SKM-1 treated with dmso at 0.1 percent for 144 hours (cell line): Measurements from ENCODE around the gene SCAF8.
"Not testable (repeated sequence)": the region's sequence is repeated elsewhere in the genome, so short reads cannot be mapped to it uniquely, and the experiment has no call there.

Experiments
- DNase-seq: peaks from one replicate; lab custom pipeline; 2025; ENCODE audit not compliant: unreplicated experiment; lab: John Stamatoyannopoulos, UW

The SCAF8 gene

DNA sequence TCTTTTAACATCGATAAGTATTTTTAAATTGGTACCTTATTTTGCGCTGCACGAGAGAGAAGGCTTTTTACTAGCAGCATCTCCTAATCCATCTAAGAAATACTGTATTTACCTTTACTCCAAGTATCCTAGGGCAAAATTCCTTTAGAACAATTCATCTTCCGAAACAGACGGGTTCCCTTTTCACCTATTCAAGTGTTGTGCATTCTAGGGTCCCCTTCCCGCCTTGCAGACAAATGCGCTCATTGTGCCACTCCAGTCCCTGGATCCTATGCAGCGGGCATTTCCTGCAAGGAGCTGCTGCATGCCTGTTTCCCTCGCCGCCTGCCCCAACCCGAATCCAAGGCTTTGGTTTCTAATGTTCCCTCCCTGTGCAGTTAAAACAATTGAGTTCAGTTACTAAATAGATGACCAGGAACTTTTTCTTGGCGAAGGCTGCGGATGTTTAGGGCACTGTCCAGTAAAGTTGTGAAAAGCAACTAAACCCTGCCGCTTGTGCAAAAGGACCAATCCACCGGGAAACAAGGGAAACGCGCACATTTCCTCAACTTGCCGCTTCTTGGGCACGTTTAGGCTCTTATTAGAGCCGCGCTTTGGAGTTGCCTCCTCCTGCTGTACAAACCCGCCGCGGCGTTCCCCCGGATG is 556 bp upstream of the SCAF8 start:
- DNase-seq, result no peak

DNA sequence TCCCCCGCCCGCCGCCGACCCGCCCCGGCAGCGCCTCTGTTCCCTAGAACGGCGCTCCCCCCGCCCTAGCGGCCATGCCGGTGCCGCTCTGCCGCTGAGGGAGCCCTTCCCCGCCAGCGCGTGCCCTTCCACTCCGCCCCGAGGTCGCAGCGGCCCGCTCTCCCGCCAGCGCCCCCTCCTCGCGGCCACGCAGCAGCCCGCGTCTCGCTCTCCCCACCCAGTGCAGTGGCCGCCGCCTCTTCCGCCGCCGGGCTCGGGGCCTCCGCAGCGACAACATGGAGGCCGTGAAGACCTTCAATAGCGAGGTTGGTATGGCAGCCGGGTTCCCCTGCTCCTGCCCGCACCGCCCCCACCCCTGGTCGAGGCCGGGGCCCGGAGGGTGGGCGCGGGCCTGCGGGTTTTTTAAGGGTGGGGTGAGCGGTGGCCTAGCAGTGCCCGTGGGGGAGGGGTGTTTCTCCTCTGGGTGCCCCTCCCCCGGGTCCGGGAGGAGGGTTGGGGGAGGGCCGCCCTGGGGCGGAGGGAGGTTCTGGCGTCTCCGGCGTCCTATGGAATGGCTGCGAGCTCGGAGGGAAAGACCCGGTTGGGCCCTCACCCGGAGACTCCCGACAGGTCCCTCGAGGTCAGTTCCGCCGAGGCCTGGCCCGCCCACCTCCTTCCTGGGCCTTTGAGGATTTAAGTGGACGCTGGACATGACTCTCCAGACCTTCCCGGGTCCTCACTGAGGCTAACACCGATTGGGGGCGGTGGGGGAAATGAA is 588 bp downstream of the SCAF8 start:
- DNase-seq, result peak; percentile 91

DNA sequence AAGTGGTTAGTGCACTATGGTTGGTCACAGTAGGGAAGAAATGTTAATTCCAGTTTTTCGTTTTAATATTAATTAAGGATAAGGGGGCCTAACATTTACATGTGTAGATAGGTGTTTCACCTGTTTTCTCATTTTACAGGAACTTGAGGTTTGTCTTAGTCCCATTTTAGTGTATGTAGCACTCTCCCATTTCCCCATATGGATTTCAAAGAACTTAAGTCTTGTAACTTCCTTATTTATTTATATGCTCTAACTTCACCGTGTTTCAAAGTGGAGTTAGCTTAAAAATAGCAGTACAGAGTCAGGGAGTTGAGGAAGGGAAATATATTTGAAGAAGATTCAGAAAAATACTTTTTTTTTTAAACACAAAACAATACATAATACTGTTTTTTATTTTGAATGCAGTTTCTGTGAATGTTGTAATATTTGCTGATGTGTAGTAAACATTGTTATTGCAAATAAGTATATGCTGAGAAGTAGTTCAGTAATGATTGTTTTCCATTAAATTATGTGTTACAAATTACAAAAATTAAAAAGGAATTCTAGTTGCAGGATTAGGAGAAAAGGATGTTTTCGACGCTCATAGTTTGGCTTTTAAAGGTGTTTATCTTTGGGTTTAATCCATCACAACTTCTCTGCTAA is 3.5 kb downstream of the SCAF8 start:
- peak; percentile 54 for DNase-seq

DNA sequence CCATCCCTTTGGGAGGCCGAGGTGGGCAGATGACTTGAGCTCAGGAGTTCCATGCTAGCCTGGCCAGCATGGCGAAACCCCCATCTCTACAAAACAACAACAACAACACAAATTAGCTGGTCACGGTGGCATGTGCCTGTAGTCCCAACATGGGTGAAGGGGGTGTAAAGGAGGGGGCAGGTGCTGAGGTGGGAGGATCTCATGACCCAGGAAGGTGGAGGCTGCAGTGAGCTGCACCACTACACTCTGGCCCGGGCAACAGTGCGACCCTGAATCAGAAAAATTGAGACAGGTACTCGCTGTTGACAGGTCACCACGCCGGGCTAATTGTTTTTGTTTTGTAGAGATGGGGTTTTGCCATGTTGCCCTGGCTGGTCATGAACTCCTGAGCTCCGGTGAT is 4.2 kb downstream of the SCAF8 start:
- DNase-seq, result no peak

DNA sequence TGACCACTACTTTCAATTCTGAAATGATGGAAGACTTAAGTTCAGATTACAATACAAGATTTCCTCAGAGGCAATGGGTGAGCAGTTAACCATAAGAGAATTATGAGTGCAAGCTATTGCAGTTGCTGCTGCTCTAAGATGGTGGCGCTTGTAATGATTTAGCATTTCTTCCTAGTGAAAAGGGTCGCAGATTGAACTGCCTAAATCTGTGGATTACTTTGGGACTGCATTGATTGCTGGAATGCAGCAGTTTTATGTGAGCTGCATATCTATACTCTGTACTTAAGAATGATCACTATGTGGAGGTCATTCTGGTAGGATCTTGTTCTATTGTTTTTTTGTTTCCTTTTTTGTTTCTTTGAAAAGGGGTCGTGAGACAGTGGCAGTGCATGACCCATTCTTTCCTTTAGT is 5.3 kb downstream of the SCAF8 start:
- no peak for DNase-seq

DNA sequence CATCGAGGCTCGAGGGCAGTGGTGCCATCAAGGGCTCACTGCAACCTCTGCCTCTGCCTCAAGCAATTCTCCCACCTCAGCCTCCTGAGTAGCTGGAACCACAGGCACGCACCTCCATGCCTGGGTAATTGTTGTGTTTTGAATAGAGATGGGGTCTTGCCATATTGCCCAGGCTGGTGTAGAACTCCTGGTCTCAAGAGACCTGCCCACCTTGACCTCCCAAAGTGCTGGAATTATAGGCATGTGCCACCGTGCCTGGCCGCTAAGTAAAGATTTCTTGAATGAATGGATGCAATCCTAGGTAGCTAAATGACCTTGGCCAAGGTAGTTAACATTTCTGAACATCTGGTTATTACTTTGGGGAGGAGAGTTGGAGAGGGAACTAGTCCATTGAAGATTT is 7.4 kb downstream of the SCAF8 start:
- DNase-seq, result no peak

DNA sequence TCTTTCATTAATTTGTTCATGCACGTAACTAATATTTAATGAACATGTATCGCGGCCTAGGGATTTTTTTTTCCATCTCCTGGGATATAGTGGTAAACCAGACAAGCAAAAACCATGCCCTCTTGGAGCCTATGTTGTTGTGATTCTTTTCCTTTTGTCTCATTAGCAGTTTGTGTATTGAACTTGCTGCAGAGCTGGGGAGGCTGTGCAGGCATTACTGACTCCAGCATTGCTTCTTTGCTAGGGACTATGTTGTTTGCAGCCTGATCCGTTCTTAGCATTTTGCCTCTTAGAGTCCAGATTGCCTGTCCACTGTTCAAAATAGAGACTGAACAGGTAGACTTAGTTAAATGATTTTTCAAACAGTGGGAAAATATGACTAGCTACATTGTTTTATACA is 9.7 kb downstream of the SCAF8 start:
- no peak for DNase-seq

DNA sequence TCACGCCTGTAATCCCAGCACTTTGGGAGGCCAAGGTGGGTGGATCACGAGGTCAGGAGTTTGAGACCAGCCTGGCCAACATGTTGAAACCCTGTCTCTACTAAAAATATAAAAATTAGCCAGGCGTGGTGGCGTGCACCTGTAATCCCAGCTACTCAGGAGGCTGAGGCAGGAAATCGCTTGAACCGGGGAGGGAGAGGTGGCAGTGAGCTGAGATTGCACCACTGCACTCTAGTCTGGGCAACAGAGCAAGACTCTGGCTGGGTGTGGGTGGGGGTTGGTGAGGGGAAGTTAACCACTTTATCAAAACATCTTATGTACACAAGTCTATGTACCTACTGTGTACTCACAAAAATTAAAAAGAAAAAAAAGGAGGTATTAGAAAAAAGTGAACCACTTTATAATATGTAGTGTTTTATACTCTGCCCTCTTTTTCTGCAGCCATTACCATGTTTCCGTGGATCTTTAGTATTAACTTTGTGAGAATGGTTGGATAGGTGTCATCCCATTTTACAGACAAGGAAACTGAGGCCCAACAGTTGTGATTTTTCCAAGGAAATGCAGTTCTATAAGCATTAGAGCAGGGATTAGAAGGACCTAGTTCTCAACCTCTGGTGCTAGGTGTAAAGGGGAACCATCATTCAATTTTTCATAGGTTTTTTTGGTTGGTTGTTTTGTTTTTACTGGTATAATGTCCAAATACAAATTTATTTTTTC is 11.0 kb downstream of the SCAF8 start:
- DNase-seq, result not testable (repeated sequence)

DNA sequence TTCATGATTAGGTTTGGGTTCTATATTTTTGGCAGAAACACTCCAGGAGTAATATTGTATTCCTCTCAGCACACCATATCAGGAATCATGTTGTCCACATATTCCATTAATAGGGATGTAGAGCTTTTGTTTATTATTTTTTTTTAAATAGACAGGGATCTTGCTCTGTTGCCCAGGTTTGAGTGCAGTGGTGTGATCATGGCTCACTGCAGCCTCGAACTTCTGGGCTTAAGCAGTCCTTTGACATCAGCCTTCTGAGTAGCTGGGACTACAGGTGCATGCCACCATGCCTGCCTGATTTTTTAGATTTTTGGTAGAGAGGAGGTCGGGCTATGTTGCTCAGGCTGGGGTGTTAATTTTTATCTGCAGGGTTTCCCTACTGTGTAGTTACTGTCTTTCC is 12.0 kb downstream of the SCAF8 start:
- DNase-seq, result no peak

DNA sequence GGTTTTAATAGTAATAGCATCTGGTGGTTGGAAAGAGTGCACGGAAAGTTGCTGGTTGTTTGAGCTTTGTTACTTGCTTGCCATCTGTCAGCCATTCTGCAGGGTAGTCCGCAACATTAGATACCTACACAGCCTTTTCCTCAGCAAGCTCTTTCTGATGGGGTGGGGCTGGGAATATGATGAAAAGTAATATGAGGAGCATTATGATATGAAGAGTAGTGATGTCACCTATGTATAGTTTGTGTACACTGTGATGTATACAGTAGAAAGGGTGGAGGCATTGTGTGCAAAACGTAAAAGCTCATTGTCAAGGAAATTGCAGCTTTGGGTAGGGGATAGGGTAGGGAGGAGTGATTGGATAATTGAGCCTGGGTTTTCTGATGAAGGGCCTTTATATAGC is 16.1 kb downstream of the SCAF8 start:
- DNase-seq, result no peak

DNA sequence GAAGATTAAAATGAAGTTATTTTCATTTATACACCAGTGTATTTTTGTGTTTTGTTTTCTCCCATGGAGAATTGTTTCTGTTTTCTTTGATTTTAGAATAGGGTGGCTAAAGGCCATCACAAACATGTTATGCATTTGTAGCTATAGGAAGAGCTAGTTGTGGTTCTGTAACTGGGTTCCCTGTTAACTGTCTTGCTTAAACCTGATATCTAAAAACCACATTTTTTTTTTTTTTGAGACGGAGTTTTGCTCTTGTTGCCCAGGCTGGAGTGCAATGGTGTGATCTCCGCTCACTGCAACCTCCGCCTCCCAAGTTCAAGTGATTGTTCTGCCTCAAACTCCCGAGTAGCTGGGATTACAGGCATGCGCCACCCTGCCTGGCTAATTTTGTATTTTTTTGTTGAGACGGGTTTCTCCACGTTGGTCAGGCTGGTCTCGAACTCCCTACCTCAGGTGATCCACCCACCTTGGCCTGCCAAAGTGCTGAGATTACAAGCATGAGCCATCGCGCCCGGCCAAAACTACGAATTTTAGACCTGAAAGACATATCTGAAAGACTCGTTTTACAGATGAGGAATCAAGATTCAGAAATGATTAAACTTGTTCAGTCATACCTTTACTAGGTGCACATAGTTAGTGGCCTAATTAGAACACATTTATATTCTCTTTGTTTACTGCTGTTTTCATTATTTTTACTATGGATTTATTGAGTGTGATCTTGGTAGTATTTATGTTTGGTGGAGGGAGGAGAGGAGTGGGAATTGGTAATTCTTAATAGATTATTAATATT is 18.0 kb downstream of the SCAF8 start:
- DNase-seq, result no peak

DNA sequence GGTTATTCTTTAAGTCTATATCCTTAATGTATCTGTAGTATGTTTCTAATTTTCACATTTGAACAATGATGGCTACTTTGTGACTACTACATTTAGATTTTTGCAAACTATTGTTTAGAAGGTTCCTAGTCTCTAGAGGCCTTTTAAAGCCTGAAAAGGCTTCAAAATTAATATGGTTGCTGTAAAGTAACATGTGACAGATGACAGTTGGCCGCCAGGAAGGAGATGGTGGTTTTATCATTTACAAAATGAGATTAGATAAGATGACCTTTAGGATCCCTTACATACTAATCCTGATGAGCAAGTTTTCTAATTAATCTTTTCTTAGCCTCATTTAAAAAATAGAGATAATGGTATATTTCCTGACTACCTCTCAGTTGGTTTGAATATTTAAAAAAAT is 18.8 kb downstream of the SCAF8 start:
- DNase-seq, result no peak

DNA sequence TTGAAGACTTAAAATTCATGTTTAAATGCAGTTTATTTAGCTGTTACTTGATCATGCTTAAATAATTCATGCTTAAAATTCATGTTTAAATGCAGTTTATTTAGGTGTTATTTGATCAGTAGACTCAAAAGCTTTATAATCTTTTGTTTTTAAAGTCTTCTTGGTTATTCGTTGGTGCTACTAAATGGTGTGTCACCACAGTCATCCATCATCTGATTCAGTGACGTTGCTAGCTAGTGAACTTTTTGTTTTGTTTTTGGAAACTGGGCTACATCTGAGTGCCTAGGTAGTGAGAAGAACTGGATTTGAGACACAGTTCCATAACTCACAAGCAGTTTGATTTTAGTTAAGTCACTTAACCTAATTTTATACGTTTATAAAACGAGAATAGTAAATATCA is 20.9 kb downstream of the SCAF8 start:
- no peak for DNase-seq

DNA sequence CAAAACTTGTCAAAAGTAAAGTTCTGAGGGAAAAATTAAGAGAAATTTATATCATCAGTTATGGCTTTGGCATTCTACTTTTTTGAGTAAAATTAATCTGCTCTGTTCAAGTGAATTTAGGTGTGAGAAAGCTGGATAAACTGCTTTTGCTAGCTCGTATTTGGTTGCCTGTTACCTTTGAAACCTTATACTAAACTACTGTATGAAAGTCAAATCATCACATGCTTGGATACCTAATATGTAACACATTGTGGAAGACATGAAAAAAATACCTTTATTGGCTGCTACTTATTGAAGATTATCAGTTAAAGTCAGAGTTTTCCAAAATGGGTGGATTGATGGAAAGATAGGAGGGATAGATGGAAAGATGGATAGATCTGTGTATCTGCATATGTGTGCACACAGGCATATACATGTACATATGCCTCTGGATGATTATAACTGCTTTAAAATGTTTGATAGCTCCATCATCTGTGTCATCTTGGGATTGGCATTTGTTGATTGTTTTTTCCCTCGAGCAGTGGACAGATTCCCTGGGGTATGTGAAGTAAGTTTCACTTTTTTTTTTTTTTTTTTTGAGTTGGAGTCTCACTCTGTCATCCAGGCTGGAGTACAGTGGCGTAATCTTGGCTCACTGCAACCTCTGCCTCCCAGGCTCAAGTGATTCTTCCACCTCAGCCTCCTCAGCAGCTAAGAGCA is 24.3 kb downstream of the SCAF8 start:
- no peak for DNase-seq

DNA sequence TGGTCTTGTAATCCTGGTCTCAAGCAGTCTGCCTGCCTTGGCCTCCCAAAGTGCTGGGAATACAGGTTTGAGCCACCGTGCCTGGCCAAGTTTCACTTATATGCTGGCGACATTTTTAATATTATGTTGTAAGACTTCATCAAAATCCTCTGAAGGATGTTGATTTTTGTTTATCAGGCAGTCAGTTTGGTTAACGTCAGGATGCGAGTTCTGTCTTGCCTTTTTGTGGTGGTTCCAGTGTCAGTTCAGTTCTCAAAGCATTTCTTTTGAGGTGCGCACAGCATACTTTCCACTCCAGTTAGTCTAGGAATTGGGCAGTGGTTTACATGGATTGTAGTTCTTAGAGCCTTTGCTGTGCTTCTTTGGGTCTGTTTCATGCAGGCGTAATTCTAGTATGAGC is 24.9 kb downstream of the SCAF8 start:
- DNase-seq, result no peak

DNA sequence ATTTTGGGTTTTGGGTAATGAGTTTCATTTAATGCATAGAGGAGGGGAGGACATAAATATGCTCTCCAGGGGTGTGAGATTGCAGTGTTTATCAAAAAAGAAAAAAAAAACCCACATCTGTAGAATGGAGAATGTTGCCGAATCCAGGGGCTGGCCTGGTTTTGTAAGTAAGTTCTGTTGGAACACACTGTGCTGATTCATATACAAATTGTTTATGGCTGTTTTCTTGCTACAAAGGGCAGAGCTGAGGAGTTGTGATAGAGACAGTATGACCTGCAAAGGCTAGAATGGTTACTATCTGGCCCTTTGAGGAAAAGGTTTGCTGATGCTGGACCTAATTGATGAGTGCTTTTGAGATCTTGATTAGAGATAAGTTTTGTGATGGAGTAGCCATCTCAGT is 30.4 kb downstream of the SCAF8 start:
- DNase-seq, result no peak

DNA sequence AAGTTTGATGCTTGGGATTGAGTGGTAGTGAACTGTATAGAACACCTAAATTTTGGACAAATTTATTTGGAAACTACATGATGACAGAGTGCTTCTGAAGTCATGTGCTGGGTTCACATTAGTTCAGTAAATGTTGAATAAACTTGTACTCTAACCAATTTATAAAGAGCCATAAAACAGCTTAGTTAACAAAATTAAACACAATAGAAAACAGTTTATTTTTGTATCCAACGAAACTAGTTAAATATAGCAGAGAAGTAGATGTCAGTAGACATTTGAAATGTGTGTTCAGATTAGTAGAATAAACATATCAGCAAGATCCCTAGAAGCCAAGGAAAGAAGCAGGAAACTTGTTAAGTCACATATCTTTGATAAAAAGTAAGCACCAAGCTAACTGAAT is 32.1 kb downstream of the SCAF8 start:
- DNase-seq, result no peak

DNA sequence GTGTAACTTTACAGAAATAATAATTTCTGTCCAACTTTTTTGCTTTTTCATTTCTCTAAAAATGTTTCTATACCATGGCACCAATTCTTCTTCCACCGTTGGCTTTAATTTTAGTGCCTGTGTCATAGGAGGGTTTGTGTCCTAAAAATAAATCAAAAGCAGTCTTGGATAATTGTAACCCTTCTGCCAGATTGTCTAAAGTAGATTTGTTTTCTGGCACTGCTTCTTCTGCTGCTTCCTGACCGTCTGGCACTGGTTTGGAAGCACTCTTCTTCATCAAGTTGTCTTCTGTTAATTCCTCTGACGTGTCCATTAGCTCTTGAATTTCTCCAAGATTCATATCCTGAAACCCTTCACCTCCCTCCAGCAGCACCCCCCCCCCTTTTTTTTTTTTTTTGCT is 33.1 kb downstream of the SCAF8 start:
- DNase-seq, result no peak

DNA sequence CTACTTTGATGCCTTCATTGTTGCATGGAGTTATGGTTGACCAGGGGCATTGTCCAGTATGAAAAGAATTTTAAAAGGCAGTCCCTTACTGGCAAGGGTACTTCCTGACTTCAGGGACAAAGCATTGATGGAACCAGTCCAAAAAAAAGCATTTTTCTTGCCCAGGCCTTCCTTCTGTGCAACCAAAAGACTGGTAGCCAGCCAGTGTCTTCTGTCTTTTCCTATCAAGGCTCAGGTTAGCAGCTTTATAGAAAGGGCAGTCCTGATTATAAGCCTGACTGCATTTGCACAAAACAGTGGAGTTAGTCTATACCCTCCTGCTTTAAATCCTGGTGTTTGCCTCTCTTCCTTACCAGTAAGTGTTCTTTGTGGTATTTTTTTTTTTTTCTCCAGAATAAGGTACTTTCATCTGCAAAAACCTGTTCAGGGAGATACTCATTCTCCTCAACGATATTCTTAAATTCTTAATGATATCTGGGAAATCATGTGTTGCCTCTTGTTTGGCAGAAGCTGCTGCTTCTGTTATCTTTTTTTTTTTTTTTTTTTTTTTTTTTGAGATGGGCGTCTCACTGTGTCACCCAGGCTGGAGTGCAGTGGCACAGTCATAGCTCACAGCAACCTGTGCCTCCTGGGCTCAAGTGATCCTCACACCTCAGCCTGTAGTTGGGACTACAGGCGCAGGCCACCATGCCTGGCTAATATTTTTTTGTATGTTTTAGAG is 33.9 kb downstream of the SCAF8 start:
- DNase-seq, result no peak

DNA sequence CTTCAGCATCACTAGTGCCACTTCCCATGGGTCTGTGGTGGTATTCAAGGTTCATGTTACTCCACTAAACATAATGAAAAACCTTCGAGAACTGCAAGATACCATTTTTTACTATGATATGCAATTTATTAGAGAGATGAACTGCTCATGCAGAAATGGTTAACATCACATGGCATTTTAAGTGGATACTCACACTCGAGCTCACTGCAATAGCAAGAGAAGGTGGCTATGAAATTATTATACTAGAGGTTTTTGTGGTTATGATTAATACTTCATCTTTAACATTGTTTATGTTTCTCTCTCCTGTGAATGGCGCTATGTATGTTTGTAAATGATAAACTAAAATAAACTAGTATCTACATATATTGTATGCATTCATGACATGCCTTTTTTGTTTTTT is 35.1 kb downstream of the SCAF8 start:
- DNase-seq, result no peak
